Measurements from ENCODE around the gene PLA2G4C.

PLA2G4C gene

DNA sequence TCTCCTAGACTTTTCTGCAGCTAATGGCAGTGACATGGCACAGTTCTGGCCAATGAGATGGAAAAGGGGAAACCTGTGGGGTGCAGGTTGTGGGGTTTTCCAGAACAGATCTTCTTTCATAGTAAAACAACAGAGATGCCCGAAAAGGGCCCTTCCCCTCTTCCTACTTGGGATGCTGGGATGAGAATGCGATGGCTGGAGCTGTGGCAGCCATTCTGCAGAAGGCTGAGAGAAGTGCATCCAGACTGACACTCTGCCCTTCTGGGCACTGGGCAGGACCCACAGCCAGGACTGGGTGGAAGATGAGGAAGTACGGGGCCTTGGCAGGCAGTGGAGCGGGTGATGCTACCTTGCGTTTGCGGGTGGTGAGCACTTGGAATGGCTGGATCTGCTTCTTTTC is 16.9 kb upstream of the PLA2G4C start:
- H3K36me3 ChIP-seq (ENCODE audit: control insufficient read depth, insufficient read depth, low read length): no peaks in the 10 kb centered on the region
- H3K9ac ChIP-seq (ENCODE audit: low read length): no peak overlapping the region
- no peaks in the 10 kb centered on the region for H3K27me3 ChIP-seq (ENCODE audit: control insufficient read depth, insufficient read depth, low read length)
- H3K27ac ChIP-seq (ENCODE audit: low read depth, low read length): no peak overlapping the region
- no peak overlapping the region for H3K4me3 ChIP-seq (ENCODE audit: low read length)
- H3K4me1 ChIP-seq (ENCODE audit: control insufficient read depth, insufficient read depth, low read length): no peaks in the 10 kb centered on the region

DNA sequence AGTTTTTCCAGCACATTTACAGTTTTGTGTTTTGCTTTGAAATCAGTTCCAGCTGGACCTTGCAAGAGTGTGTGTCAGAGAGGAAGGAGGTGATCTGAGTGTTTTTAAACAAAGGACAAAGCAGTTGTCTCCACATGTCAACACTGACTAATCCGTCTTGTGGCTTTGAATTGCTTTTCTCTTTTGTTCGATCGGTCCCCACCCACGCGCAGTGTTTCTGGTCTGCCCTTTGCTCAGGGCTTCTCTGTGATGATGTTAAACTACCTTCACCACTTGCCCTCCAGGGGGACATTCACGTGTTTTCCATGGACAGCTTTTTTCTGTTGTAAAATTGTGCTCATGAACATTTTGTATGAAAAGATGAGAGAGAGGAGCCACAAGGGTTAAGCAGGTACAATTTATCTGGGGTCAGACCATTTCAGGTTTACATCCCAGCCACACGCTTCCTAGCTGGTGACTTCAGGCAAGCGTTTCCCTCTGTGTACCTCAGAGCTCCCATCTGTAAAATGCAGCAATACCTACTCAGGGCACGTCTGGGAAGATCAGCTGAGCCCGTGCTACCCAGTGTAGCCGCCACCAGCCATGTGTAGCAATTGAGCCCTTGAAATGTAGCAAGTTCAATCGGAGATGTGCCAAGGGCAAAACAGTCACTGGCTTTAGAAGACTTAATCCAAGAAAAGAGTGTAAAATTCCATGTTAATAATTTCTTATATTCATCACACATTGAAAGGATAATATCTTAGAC is 13.5 kb upstream of the PLA2G4C start:
- no peaks in the 10 kb centered on the region for H3K4me1 ChIP-seq (ENCODE audit: control insufficient read depth, insufficient read depth, low read length)
- H3K27ac ChIP-seq (ENCODE audit: low read depth, low read length): no peak overlapping the region
- H3K36me3 ChIP-seq (ENCODE audit: control insufficient read depth, insufficient read depth, low read length): no peaks in the 10 kb centered on the region
- no peaks in the 10 kb centered on the region for H3K27me3 ChIP-seq (ENCODE audit: control insufficient read depth, insufficient read depth, low read length)
- no peak overlapping the region for H3K4me3 ChIP-seq (ENCODE audit: low read length)
- no peak overlapping the region for H3K9ac ChIP-seq (ENCODE audit: low read length)

DNA sequence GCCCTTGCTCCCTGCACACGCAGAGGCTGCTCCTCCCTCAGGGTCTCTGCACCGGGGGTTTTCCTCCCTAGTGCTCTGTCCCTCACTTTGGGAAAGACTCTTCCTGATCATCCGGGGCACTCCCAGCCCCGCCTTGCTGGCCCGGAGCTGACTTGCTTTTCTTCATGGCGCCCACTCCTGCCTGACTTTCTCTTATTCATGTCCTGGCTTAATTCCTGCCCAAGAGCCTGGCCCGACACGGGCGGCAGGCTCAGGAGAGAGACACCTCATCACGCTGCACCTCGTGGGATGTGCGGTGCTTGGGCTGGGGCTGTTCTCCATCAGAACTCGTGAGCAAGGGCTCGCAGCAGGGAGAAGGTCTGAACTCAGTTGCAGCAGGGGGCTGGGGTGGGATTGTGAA is 11.8 kb upstream of the PLA2G4C start:
- Histone ChIP-seq H3K9ac (ENCODE audit: low read length) (no peak overlapping the region), H3K36me3 (ENCODE audit: control insufficient read depth, insufficient read depth, low read length) (no peaks in the 10 kb centered on the region), H3K4me1 (ENCODE audit: control insufficient read depth, insufficient read depth, low read length) (no peaks in the 10 kb centered on the region), H3K27ac (ENCODE audit: low read depth, low read length) (no peak overlapping the region), H3K4me3 (ENCODE audit: low read length) (no peak overlapping the region), H3K27me3 (ENCODE audit: control insufficient read depth, insufficient read depth, low read length) (no peaks in the 10 kb centered on the region)

DNA sequence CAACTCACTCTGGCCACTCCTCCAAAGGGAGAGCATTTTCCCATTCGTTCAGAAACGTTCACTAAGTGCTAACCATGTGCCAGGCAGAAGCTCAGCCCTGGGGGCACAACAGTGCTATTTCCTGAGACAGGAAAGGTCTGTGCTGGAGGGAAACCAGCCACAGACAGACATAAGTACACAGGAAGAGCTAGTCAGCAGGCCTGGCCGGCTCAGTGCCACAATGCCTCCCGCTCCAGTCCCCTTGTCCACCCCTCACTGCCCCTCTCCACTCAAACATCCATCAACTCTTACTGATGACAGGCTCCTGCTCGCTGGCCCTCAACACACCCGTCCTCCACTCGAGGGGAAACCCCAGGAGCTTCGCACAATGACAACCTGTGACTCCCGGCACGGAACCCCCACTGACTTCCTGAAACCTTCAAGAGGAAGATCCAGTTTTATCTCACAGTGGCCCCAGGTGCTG is 11.3 kb upstream of the PLA2G4C start:
- Histone ChIP-seq H3K27ac (ENCODE audit: low read depth, low read length) (no peak overlapping the region), H3K4me1 (ENCODE audit: control insufficient read depth, insufficient read depth, low read length) (no peaks in the 10 kb centered on the region), H3K36me3 (ENCODE audit: control insufficient read depth, insufficient read depth, low read length) (no peaks in the 10 kb centered on the region), H3K27me3 (ENCODE audit: control insufficient read depth, insufficient read depth, low read length) (no peaks in the 10 kb centered on the region), H3K4me3 (ENCODE audit: low read length) (no peak overlapping the region), H3K9ac (ENCODE audit: low read length) (no peak overlapping the region)

DNA sequence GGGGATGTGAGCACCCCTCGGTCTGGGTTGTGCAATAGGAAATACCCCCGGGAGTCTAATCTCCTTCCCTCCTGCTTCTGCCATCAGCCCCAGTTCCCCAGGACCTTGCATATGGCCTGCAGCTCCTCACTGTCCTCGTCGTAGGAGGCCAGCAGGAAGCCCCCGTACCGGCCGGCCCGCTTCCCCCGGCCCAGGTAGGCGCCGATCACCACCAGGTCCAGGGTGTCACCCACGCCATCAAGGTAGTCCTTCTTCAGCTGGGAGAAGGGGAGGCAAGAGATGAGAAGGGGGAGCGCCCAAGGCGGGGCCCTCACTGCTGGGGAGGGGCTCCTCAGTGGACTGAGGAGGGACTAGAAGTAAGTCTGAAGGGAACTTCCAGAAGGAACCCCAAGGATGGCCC is 10.4 kb upstream of the PLA2G4C start:
- H3K27ac ChIP-seq (ENCODE audit: low read depth, low read length): no peak overlapping the region
- no peaks in the 10 kb centered on the region for H3K36me3 ChIP-seq (ENCODE audit: control insufficient read depth, insufficient read depth, low read length)
- H3K4me3 ChIP-seq (ENCODE audit: low read length): no peak overlapping the region
- no peaks in the 10 kb centered on the region for H3K4me1 ChIP-seq (ENCODE audit: control insufficient read depth, insufficient read depth, low read length)
- no peaks in the 10 kb centered on the region for H3K27me3 ChIP-seq (ENCODE audit: control insufficient read depth, insufficient read depth, low read length)
- no peak overlapping the region for H3K9ac ChIP-seq (ENCODE audit: low read length)

DNA sequence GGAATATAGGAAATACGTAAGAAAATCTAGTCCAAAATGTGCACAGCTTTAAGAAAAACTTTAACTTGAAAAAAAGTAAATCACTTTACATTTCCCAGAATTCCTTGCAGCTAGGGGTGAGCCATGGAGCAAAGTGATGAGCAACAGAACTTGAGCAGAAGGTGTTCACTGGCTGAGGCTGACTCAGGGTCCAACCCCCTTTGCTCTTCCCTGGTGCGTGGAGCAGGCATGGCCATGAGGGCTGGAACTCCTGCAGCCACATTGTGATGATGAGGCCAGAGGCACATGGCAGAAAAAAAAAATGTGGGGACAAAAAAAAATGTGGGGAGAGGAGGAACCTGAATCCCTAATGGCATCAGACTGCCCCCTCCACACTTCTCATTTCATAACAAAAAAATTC is 9.9 kb upstream of the PLA2G4C start:
- Histone ChIP-seq H3K4me1 (ENCODE audit: control insufficient read depth, insufficient read depth, low read length) (no peaks in the 10 kb centered on the region), H3K36me3 (ENCODE audit: control insufficient read depth, insufficient read depth, low read length) (no peaks in the 10 kb centered on the region), H3K27ac (ENCODE audit: low read depth, low read length) (no peak overlapping the region), H3K4me3 (ENCODE audit: low read length) (no peak overlapping the region), H3K9ac (ENCODE audit: low read length) (no peak overlapping the region), H3K27me3 (ENCODE audit: control insufficient read depth, insufficient read depth, low read length) (no peaks in the 10 kb centered on the region)

DNA sequence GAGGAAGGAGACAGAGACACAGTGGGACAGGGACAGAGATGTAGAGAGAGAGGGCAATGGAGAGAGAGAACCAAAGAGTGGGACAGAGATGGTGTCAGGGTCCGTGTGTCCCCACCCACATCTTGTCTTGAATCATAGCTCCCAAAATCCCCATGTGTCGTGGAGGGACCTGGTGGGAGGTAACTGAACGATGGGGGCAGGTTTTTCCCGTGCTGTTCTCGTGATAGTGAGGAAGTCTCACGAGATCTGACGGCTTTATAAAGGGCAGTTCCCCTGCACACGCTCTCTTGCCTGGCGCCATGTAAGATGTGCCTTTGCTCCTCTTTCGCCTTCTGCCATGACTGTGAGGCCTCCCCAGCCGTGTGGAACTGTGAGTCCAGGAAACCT is 7.5 kb upstream of the PLA2G4C start:
- H3K36me3 ChIP-seq (ENCODE audit: control insufficient read depth, insufficient read depth, low read length): no peaks in the 10 kb centered on the region
- H3K4me3 ChIP-seq (ENCODE audit: low read length): no peak overlapping the region
- no peaks in the 10 kb centered on the region for H3K27me3 ChIP-seq (ENCODE audit: control insufficient read depth, insufficient read depth, low read length)
- H3K9ac ChIP-seq (ENCODE audit: low read length): no peak overlapping the region
- no peaks in the 10 kb centered on the region for H3K4me1 ChIP-seq (ENCODE audit: control insufficient read depth, insufficient read depth, low read length)
- H3K27ac ChIP-seq (ENCODE audit: low read depth, low read length): no peak overlapping the region

DNA sequence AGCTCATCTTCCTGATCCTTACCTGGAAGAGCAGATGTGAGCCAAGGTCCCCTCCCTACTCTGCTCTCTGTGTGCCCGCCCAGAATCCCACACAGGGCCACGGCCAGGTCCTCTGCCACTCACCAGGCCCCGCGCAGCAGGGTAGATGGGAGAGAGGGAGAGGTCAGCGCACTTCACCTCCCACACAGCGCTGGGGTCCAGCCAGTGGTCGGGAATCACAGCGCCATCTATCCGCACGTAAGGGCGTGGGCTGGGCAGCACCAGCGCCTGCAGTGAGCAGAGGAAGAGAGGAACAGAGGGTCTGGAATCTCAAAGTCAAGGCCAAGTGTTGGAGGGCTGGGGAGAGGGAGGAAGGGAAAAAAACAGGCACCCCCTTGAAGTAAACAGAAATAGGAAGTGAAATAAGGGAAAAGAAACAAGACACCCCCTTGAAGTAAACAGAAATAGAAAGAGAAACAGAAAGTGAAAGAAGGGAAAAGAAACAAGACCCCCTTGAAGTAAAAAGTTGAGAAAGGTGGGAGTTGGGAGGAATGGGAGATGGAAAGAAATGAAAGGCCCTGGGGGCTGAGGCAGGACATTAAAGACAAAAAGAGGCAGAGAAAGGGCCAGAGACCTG is 7.0 kb upstream of the PLA2G4C start:
- no peak overlapping the region for H3K27ac ChIP-seq (ENCODE audit: low read depth, low read length)
- H3K4me3 ChIP-seq (ENCODE audit: low read length): no peak overlapping the region
- no peaks in the 10 kb centered on the region for H3K4me1 ChIP-seq (ENCODE audit: control insufficient read depth, insufficient read depth, low read length)
- H3K9ac ChIP-seq (ENCODE audit: low read length): no peak overlapping the region
- no peaks in the 10 kb centered on the region for H3K27me3 ChIP-seq (ENCODE audit: control insufficient read depth, insufficient read depth, low read length)
- no peaks in the 10 kb centered on the region for H3K36me3 ChIP-seq (ENCODE audit: control insufficient read depth, insufficient read depth, low read length)

DNA sequence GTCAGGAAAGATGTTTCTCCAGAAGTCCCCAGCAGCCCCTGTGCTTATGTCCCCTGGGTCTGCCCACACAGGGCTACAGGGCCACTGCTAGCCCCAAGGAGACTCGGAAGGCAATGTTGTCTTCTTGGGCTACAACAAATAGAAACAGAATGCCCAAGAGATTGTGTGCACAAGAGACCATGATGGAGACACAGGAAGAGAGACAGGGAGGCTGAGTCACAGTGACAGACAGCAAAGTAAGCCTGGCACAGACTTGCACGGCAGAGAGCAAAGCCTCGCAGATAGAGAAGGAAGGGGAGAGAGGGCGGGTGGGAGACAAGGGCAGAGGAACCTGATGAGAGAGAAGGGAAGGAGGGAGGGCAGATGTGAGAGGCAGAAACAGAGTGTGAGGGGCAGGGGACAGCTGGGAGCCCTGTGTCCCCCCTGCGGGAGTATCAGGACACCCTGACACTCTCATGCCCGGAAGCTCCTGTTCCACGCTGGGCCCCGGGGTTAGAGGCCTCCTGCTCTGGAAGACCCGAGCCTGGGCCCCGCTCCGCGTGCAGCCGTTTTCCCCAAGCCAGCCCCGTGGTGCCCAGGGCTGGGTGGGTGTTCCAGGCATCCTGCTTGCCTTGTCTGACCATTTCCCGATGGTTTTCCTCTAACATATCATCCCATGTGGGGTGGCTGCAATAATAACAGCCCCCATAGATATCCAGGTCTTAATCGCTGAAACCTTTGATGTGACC is 2.7 kb upstream of the PLA2G4C start:
- no peak overlapping the region for H3K9ac ChIP-seq (ENCODE audit: low read length)
- no peaks in the 10 kb centered on the region for H3K27me3 ChIP-seq (ENCODE audit: control insufficient read depth, insufficient read depth, low read length)
- no peak overlapping the region for H3K27ac ChIP-seq (ENCODE audit: low read depth, low read length)
- H3K4me3 ChIP-seq (ENCODE audit: low read length): no peak overlapping the region
- H3K4me1 ChIP-seq (ENCODE audit: control insufficient read depth, insufficient read depth, low read length): peaks cover 6% of the 10 kb centered on the region
- no peaks in the 10 kb centered on the region for H3K36me3 ChIP-seq (ENCODE audit: control insufficient read depth, insufficient read depth, low read length)

DNA sequence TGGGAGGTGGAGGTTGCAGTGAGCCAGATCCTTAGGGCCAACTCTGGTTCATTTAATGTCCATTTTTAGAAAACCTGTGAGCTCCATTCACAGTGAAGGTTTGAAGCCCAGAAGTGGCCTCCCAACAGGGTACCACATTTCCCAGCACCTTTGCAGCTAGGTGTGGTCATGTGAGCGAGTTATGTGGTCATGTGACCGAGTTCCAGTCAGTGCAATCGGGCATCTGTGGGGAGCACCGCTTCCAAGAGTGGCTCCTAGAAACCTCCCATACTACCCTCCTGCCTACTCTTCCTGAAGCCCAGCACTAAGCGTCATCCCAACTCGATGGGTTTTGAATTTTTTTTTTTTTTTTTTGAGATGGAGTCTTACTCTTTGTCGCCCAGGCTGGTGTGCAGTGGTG is 663 bp upstream of the PLA2G4C start:
- Histone ChIP-seq H3K27me3 (ENCODE audit: control insufficient read depth, insufficient read depth, low read length) (no peaks in the 10 kb centered on the region), H3K36me3 (ENCODE audit: control insufficient read depth, insufficient read depth, low read length) (no peaks in the 10 kb centered on the region), H3K4me3 (ENCODE audit: low read length) (no peak overlapping the region), H3K27ac (ENCODE audit: low read depth, low read length) (peak overlapping the region; percentile 94), H3K4me1 (ENCODE audit: control insufficient read depth, insufficient read depth, low read length) (peaks cover 6% of the 10 kb centered on the region), H3K9ac (ENCODE audit: low read length) (no peak overlapping the region)

DNA sequence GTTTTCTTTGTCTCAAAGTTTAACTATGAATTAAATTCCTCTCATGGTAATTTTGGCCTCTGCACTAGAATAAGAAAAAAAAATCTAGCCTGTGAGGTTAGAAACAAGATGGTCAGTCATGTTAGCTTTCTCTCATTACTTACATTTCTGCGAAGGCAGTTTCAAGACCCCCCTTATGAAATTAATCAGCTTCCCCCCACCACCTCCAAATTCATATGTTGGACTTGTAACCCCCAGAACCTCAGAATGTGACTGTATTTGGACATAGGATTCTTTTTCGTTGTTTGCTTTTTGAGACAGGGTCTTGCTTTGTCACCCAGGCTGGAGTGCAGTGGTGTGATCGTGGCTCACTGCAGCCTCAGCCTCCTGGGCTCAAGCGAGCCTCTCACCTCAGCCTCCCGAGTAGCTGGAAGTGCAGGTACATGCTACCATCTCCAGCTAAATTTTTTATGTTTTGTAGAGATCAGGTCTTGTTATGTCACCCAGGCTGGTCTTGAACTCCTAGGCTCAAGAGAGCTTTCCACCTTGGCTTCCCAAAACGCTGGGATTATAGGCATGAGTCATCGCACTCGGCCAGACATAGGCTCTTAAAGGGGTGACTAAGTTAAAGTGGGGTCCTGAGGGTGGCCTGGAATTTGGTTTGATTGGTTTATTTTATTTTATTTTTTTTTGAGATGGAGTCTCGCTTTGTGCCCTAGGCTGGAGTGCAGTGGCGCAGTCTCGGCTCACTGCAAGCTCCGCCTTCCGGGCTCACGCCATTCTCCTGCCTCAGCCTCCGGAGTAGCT is 1.4 kb downstream of the PLA2G4C start:
- Histone ChIP-seq H3K9ac (ENCODE audit: low read length) (no peak overlapping the region), H3K4me3 (ENCODE audit: low read length) (no peak overlapping the region), H3K27ac (ENCODE audit: low read depth, low read length) (no peak overlapping the region), H3K4me1 (ENCODE audit: control insufficient read depth, insufficient read depth, low read length) (peaks cover 6% of the 10 kb centered on the region), H3K27me3 (ENCODE audit: control insufficient read depth, insufficient read depth, low read length) (no peaks in the 10 kb centered on the region), H3K36me3 (ENCODE audit: control insufficient read depth, insufficient read depth, low read length) (no peaks in the 10 kb centered on the region)

DNA sequence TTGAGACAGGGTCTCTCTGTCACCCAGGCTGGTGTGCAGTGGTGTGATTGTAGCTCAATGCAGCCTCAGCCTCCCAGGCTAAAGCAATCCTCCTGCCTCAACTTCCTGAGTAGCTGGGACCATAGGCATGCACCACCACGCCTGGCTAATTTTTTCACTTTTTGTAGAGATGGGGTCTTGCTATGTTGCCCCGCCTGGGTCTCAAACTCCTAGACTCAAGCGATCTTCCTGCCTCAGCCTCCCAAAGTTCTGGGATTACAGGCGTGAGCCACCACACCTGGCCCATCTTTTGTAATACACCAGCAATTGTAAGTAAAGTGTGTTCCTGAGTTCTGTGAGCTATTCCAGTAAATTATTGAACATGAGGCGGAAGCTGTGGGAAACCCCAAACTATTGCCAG is 6.7 kb downstream of the PLA2G4C start:
- H3K36me3 ChIP-seq (ENCODE audit: control insufficient read depth, insufficient read depth, low read length): no peaks in the 10 kb centered on the region
- H3K27ac ChIP-seq (ENCODE audit: low read depth, low read length): no peak overlapping the region
- H3K4me1 ChIP-seq (ENCODE audit: control insufficient read depth, insufficient read depth, low read length): no peaks in the 10 kb centered on the region
- H3K9ac ChIP-seq (ENCODE audit: low read length): no peak overlapping the region
- H3K27me3 ChIP-seq (ENCODE audit: control insufficient read depth, insufficient read depth, low read length): no peaks in the 10 kb centered on the region
- H3K4me3 ChIP-seq (ENCODE audit: low read length): no peak overlapping the region
